GM23338 (cell line): Measurements from ENCODE around the gene MICAL3. TPM values are rescaled to one million over a fixed set of nuclear protein-coding genes. Genes with fewer than 3 reads are reported as not detected.

Experiments
- ATAC-seq: fragments of 200-7000 bp; cut with Tn5 transposase; 3 replicates; pipeline ENCODE4 v1.9.1; 2020
- DNase-seq: peaks from one replicate; pipeline ENCODE4 v3.0.0-alpha.2; 2015; ENCODE audit warnings: low spot score
- H2AFZ ChIP-seq: fragments of 200-600 bp; sonication (generic); 2 replicates; pipeline ENCODE4 v1.8.0; 2016; ENCODE audit warnings: antibody characterized with exemption, mild to moderate bottlenecking, moderate library complexity
- H3F3A ChIP-seq: fragments of 200-600 bp; sonication (generic); replicated peaks from 2 replicates; pipeline ENCODE4 v1.8.0; 2017; ENCODE audit warnings: antibody characterized with exemption, mixed run types, low read depth
- H3K27ac ChIP-seq: fragments of 200-600 bp; sonication (generic); 2 replicates; pipeline ENCODE4 v1.6.1; 2016; ENCODE audit warnings: low read depth
- H3K27me3 ChIP-seq: fragments of 200-600 bp; sonication (generic); 2 replicates; pipeline ENCODE4 v1.8.0; 2016; ENCODE audit warnings: mild to moderate bottlenecking, mixed run types, moderate library complexity; ENCODE audit not compliant: insufficient read depth
- H3K36me3 ChIP-seq: fragments of 200-600 bp; sonication (generic); 2 replicates; pipeline ENCODE4 v1.8.0; 2016; ENCODE audit warnings: mild to moderate bottlenecking; ENCODE audit not compliant: insufficient read depth
- H3K4me1 ChIP-seq: fragments of 200-600 bp; sonication (generic); 2 replicates; pipeline ENCODE4 v1.8.0; 2016; ENCODE audit warnings: mild to moderate bottlenecking, moderate library complexity; ENCODE audit not compliant: insufficient read depth
- H3K4me2 ChIP-seq: fragments of 200-600 bp; sonication (generic); 2 replicates; pipeline ENCODE4 v1.7.1; 2017; ENCODE audit warnings: mixed run types
- H3K4me3 ChIP-seq: fragments of 200-600 bp; sonication (generic); 2 replicates; pipeline ENCODE4 v1.6.1; 2016; ENCODE audit warnings: mixed run types
- H3K79me2 ChIP-seq: fragments of 200-600 bp; sonication (generic); replicated peaks from 2 replicates; pipeline ENCODE4 v1.8.0; 2017; ENCODE audit warnings: mild to moderate bottlenecking; ENCODE audit not compliant: insufficient read depth
- H3K9me2 ChIP-seq: fragments of 200-600 bp; sonication (generic); 2 replicates; pipeline ENCODE4 v1.8.0; 2017; ENCODE audit not compliant: insufficient read depth
- H4K20me1 ChIP-seq: fragments of 200-600 bp; sonication (generic); replicated peaks from 2 replicates; pipeline ENCODE4 v1.8.0; 2017; ENCODE audit warnings: mild to moderate bottlenecking; ENCODE audit not compliant: insufficient read depth
- H3K27ac Mint-ChIP-seq: 2 replicates; pipeline ENCODE4 v1.8.0; 2020; ENCODE audit warnings: inconsistent platforms, mild to moderate bottlenecking, moderate library complexity, mixed read lengths
- H3K27me3 Mint-ChIP-seq: 3 replicates; pipeline ENCODE4 v1.8.0; 2022; ENCODE audit warnings: low read depth, mild to moderate bottlenecking, moderate library complexity, mixed read lengths, inconsistent platforms; ENCODE audit not compliant: insufficient read depth, poor library complexity
- H3K36me3 Mint-ChIP-seq: 3 replicates; pipeline ENCODE4 v1.8.0; 2021; ENCODE audit warnings: low read depth, mild to moderate bottlenecking, inconsistent platforms, moderate library complexity, mixed read lengths
- H3K4me1 Mint-ChIP-seq: 3 replicates; pipeline ENCODE4 v1.8.0; 2020; ENCODE audit warnings: mild to moderate bottlenecking, inconsistent platforms, mixed read lengths
- H3K4me3 Mint-ChIP-seq: 3 replicates; pipeline ENCODE4 v1.8.0; 2021; ENCODE audit warnings: moderate library complexity, mild to moderate bottlenecking, inconsistent platforms, mixed read lengths
- H3K9me3 Mint-ChIP-seq: 3 replicates; pipeline ENCODE4 v1.8.0; 2020; ENCODE audit warnings: moderate library complexity, mild to moderate bottlenecking, inconsistent platforms, mixed read lengths
- EZH2phosphoT487 ChIP-seq: fragments of 200-600 bp; sonication (generic); IDR thresholded peaks from one replicate; pipeline ENCODE4 v1.8.1; 2018; ENCODE audit warnings: antibody characterized with exemption; ENCODE audit not compliant: unreplicated experiment
- STAT1 ChIP-seq: IDR thresholded peaks from one replicate; pipeline ENCODE4 v1.6.1; 2016; ENCODE audit warnings: antibody characterized with exemption; ENCODE audit not compliant: unreplicated experiment
- ZNF331 ChIP-seq: fragments of 250-450 bp; sonication (Bioruptor Pico); IDR thresholded peaks from 2 replicates; pipeline ENCODE4 v1.5.0; 2020; ENCODE audit warnings: low read depth, mild to moderate bottlenecking, moderate library complexity
- ZNF462 ChIP-seq: fragments of 250-450 bp; sonication (Bioruptor Pico); IDR thresholded peaks from 2 replicates; pipeline ENCODE4 v1.5.0; 2020; ENCODE audit warnings: mild to moderate bottlenecking, moderate library complexity
- polyA plus RNA-seq: library from polyadenylated mRNA; unstranded; fragments of >200 nt; fragmentation: Nextera tagmentation; extraction: Ambion mirVana; gene quantifications from 2 replicates; pipeline ENCODE4 v1.2.1, GENCODE V29; 2016
- total RNA-seq: library from RNA; depleted of rRNA; stranded (reverse); fragments of >200 nt; shearing (Covaris generic); gene quantifications from 2 replicates; pipeline ENCODE4 v1.2.3, GENCODE V29; 2014
- TF ChIP-seq, protein P1 (sequence below): IDR thresholded peaks from 2 replicates; pipeline ENCODE4 v1.6.1; 2016; ENCODE audit warnings: antibody characterized with exemption

The MICAL3 gene
- total and polyA plus RNA-seq, 2 experiments from 2014 or later = 10.1 to 33.9 TPM

DNA sequence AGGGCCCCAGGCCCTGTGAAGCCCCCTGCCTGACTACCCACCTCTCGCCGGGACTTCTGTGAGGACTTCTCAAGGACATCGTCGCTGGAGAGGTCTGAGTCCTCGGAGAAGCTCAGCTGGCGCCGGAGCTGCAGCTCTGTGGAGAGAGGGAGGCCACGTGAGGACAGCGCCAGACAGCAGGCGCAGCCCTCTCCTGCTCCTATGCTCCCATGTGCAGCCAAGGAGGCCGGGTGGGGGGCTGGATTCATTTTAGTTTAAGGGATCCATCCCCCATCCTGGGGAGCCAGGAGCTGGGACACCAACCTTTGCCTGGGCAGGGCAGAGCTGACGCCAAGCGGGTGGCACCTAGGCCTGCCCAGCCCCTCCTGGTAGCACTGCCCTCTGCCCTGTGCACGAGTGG is 207.7 kb downstream of the MICAL3 start:
- TF ChIP-seq STAT1 = no peak
- TF ChIP-seq, protein P1, sequence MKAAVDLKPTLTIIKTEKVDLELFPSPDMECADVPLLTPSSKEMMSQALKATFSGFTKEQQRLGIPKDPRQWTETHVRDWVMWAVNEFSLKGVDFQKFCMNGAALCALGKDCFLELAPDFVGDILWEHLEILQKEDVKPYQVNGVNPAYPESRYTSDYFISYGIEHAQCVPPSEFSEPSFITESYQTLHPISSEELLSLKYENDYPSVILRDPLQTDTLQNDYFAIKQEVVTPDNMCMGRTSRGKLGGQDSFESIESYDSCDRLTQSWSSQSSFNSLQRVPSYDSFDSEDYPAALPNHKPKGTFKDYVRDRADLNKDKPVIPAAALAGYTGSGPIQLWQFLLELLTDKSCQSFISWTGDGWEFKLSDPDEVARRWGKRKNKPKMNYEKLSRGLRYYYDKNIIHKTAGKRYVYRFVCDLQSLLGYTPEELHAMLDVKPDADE = no peak

GRCh38 chr22:17815703-17816254 is 208.6 kb downstream of the MICAL3 start:
- no peaks in the 10 kb centered on the region for H3K36me3 ChIP-seq
- peak; percentile 56; the same call in 2 of the 3 replicates for ATAC-seq

More for the DNA sequence above, 207.7 kb downstream of the MICAL3 start:
- ATAC-seq = no peak
- Mint-ChIP-seq H3K27ac (no peak overlapping the region), H3K27me3 (peaks cover 7% of the 10 kb centered on the region), H3K4me1 (peaks cover 5% of the 10 kb centered on the region; the same call in 2 of the 3 replicates), H3K4me3 (no peak overlapping the region), H3K36me3 (no peaks in the 10 kb centered on the region; the same call in 2 of the 3 replicates), H3K9me3 (no peaks in the 10 kb centered on the region)
- no peak for DNase-seq
- Histone ChIP-seq H3K36me3 (no peaks in the 10 kb centered on the region), H3K4me3 (no peak overlapping the region), H3F3A (no peaks in the 10 kb centered on the region), H3K79me2 (no peaks in the 10 kb centered on the region), H3K27me3 (no peaks in the 10 kb centered on the region), H2AFZ (no peak overlapping the region), H3K4me2 (no peak overlapping the region), H4K20me1 (0 out of 2 replicates have a peak, but pooled peaks cover 5% of the 10 kb centered on the region), H3K4me1 (no peaks in the 10 kb centered on the region), H3K27ac (no peak overlapping the region), H3K9me2 (no peaks in the 10 kb centered on the region)

More at GRCh38 chr22:17815703-17816254, 208.6 kb downstream of the MICAL3 start:
- Histone ChIP-seq H3K9me2 (no peaks in the 10 kb centered on the region), H3K27ac (no peak overlapping the region), H4K20me1 (0 out of 2 replicates have a peak, but pooled peaks cover 5% of the 10 kb centered on the region), H3K27me3 (no peaks in the 10 kb centered on the region), H3K4me1 (no peaks in the 10 kb centered on the region), H3K4me2 (no peak overlapping the region), H3F3A (no peaks in the 10 kb centered on the region), H2AFZ (no peak overlapping the region), H3K4me3 (no peak overlapping the region), H3K79me2 (no peaks in the 10 kb centered on the region)
- no peak for TF ChIP-seq ZNF331 (CRISPR knock-in tag)
- TF ChIP-seq EZH2phosphoT487 = no peak
- TF ChIP-seq ZNF462 = no peak
- TF ChIP-seq STAT1 = no peak
- Mint-ChIP-seq H3K9me3 (no peaks in the 10 kb centered on the region), H3K27me3 (peaks cover 7% of the 10 kb centered on the region), H3K4me3 (no peak overlapping the region), H3K4me1 (peaks cover 5% of the 10 kb centered on the region; the same call in 2 of the 3 replicates), H3K27ac (no peak overlapping the region), H3K36me3 (no peaks in the 10 kb centered on the region; the same call in 1 of the 3 replicates)
- DNase-seq = no peak
